HG03469 (cell line): ENCODE measurements around the gene CD44.

Experiments
- ATAC-seq: cut with Tn5 transposase; IDR thresholded peaks from one replicate; pipeline ENCODE4 v1.9.1; 2021; ENCODE audit warnings: mild to moderate bottlenecking, moderate library complexity, moderate number of reproducible peaks; ENCODE audit not compliant: unreplicated experiment

CD44 gene

GRCh38 chr11:35234460-35235156 is 95.6 kb downstream of the CD44 start:
- ATAC-seq = no peak

GRCh38 chr11:35235157-35235468 is 96.1 kb downstream of the CD44 start:
- ATAC-seq = no peak

GRCh38 chr11:35235498-35235897 is 96.5 kb downstream of the CD44 start:
- no peak for ATAC-seq

- no peak for ATAC-seq
Measured at GRCh38 chr11:35235936-35236666, 97.1 kb downstream of the CD44 start.

- no peak for ATAC-seq
Measured at GRCh38 chr11:35236667-35237003, 97.7 kb downstream of the CD44 start.

GRCh38 chr11:35237351-35237750 is 98.4 kb downstream of the CD44 start:
- ATAC-seq = no peak

GRCh38 chr11:35237860-35238715 is 99.1 kb downstream of the CD44 start:
- no peak for ATAC-seq

- no peak for ATAC-seq
Measured at GRCh38 chr11:35238882-35239281, 99.9 kb downstream of the CD44 start.

GRCh38 chr11:35239471-35240075 is 100.6 kb downstream of the CD44 start:
- ATAC-seq = no peak

- ATAC-seq = no peak
Measured at GRCh38 chr11:35241083-35241482, 102.1 kb downstream of the CD44 start.

GRCh38 chr11:35241531-35241930 is 102.6 kb downstream of the CD44 start:
- no peak for ATAC-seq

GRCh38 chr11:35242412-35243242 is 103.7 kb downstream of the CD44 start:
- ATAC-seq = no peak

- ATAC-seq = no peak
Measured at GRCh38 chr11:35243774-35244173, 104.8 kb downstream of the CD44 start.

- no peak for ATAC-seq
Measured at GRCh38 chr11:35245056-35245455, 106.1 kb downstream of the CD44 start.

GRCh38 chr11:35245786-35246185 is 106.8 kb downstream of the CD44 start:
- no peak for ATAC-seq

- no peak for ATAC-seq
Measured at GRCh38 chr11:35246745-35247144, 107.8 kb downstream of the CD44 start.

- no peak for ATAC-seq
Measured at GRCh38 chr11:35247428-35247827, 108.5 kb downstream of the CD44 start.

GRCh38 chr11:35247863-35248262 is 108.9 kb downstream of the CD44 start:
- ATAC-seq = no peak

GRCh38 chr11:35248558-35249323 is 109.8 kb downstream of the CD44 start:
- ATAC-seq = no peak

- ATAC-seq = no peak
Measured at GRCh38 chr11:35250192-35250591, 111.2 kb downstream of the CD44 start.
